ENCODE results near the gene KIFBP.

DNA sequence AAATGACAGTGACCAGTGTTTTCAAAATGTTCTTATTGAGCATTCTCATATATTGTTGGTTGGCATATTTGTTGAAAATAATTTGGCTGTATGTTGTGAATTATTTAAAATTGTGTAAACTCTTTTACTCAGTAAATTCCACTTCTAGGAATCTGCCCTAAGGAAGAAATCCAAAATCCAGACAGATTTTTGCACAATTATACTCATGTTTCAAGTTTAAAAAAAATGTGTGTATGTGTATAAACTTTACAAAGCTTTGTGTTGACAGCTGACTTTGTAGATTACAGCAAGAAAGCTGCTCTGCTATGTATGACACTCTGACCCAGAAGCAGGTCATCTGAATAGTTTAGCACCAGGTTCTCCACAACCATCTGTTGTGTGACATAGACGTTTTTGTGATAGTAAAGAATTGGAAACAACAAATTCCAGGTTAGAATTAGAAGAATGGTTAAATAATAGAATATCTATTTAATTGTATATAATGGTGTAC lies 21.6 kb downstream of the KIFBP start:
- TF ChIP-seq, protein P1, sequence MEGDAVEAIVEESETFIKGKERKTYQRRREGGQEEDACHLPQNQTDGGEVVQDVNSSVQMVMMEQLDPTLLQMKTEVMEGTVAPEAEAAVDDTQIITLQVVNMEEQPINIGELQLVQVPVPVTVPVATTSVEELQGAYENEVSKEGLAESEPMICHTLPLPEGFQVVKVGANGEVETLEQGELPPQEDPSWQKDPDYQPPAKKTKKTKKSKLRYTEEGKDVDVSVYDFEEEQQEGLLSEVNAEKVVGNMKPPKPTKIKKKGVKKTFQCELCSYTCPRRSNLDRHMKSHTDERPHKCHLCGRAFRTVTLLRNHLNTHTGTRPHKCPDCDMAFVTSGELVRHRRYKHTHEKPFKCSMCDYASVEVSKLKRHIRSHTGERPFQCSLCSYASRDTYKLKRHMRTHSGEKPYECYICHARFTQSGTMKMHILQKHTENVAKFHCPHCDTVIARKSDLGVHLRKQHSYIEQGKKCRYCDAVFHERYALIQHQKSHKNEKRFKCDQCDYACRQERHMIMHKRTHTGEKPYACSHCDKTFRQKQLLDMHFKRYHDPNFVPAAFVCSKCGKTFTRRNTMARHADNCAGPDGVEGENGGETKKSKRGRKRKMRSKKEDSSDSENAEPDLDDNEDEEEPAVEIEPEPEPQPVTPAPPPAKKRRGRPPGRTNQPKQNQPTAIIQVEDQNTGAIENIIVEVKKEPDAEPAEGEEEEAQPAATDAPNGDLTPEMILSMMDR (IDR thresholded peaks at IDR 0.05), result no peak
- no peak for TF ChIP-seq POLR2A (IDR thresholded peaks at IDR 0.05)

All from body of pancreas (tissue), 4 donors.